K562 (cell line): ENCODE measurements around the gene SPECC1L. TPM values are rescaled to one million over a fixed set of nuclear protein-coding genes. Genes with fewer than 3 reads are reported as not detected.

Experiments used
- ATAC-seq: fragments of 200-7000 bp; cut with Tn5 transposase; 3 replicates; pipeline ENCODE4 v1.9.1; 2020; ENCODE audit warnings: moderate library complexity
- BruUV-seq: library from RNA; stranded (reverse); fragments of 400-500 nt; replicated peaks from 2 replicates; lab custom pipeline; 2021; lab: Mats Ljungman, UMichigan
- CTCF ChIA-PET: fragments of 300-600 bp; formaldehyde crosslinking; extraction: SDS; loops from one replicate; lab custom pipeline; 2021; ENCODE audit warnings: low intra/inter-chr PET ratio; lab: Yijun Ruan, JAX
- POLR2A ChIA-PET: fragments of 300-600, 350-650 bp; sonication (Branson Sonifier 250); formaldehyde crosslinking; extraction: SDS; loops from one replicate; lab custom pipeline; 2021; ENCODE audit warnings: antibody characterized with exemption, inconsistent platforms; lab: Yijun Ruan, JAX
- DNase-seq, 4 experiments: peaks; one replicate each; pipeline versions ENCODE4 v3.0.0 to v3.0.0-alpha.2; 2011 to 2018; ENCODE audit warnings: low spot score in 3 of 4, mixed read lengths in 3 of 4; ENCODE audit errors: extremely low read depth in 1 of 4
- FAIRE-seq: peaks from 2 replicates; lab custom pipeline; 2011; peaks lifted over from hg19 to GRCh38; lab: Jason Lieb, UNC
- H2AFZ ChIP-seq: 2 replicates; pipeline ENCODE4 v1.6.0; 2011; ENCODE audit warnings: low read depth, low read length, control low read depth, inconsistent platforms
- H3K27ac ChIP-seq: fragments of 200-600 bp; 3 replicates; pipeline ENCODE4 v1.8.0; 2011; ENCODE audit warnings: low read depth, mild to moderate bottlenecking, control low read depth, inconsistent platforms, low read length, moderate library complexity, mixed read lengths; ENCODE audit errors: extremely low read depth
- H3K27me3 ChIP-seq, 2 experiments: fragments of 300-600 bp in 1 of 2; 2 replicates in 1 of 2; 3 replicates in 1 of 2; pipeline versions ENCODE4 v1.6.0 to v1.8.0; 2011; ENCODE audit warnings: inconsistent platforms in 2 of 2, low read length in 2 of 2, mild to moderate bottlenecking in 1 of 2, mixed read lengths in 1 of 2, moderate library complexity in 1 of 2; ENCODE audit not compliant: control insufficient read depth in 2 of 2, insufficient read depth in 2 of 2
- H3K36me3 ChIP-seq: fragments of 300-600 bp; 3 replicates; pipeline ENCODE4 v1.8.0; 2011; ENCODE audit warnings: mild to moderate bottlenecking, low read length, inconsistent platforms; ENCODE audit not compliant: control insufficient read depth, insufficient read depth
- H3K4me1 ChIP-seq, 2 experiments: fragments of 200-600 bp in 1 of 2; replicated peaks in 1 of 2; 2 replicates in 1 of 2; 3 replicates in 1 of 2; pipeline versions ENCODE4 v1.5.1 to v1.8.0; 2011; ENCODE audit warnings: inconsistent platforms in 2 of 2, low read length in 2 of 2, mild to moderate bottlenecking in 1 of 2, mixed read lengths in 1 of 2, moderate library complexity in 1 of 2; ENCODE audit not compliant: control insufficient read depth in 2 of 2, insufficient read depth in 2 of 2
- H3K4me2 ChIP-seq: 2 replicates; pipeline ENCODE4 v1.6.1; 2011; ENCODE audit warnings: low read length, control low read depth, inconsistent platforms, mixed read lengths; ENCODE audit not compliant: insufficient read depth
- H3K4me3 ChIP-seq: fragments of 200-600 bp; sonication (generic), shearing (Covaris generic); 2 replicates; pipeline ENCODE4 v1.5.1; 2016; ENCODE audit warnings: control low read depth, inconsistent platforms
- H3K79me2 ChIP-seq: fragments of 200-600 bp; 3 replicates; pipeline ENCODE4 v1.8.0; 2011; ENCODE audit warnings: low read length, inconsistent platforms; ENCODE audit not compliant: control insufficient read depth, insufficient read depth
- H3K9ac ChIP-seq, 2 experiments: 2 replicates each; pipeline versions ENCODE4 v1.6.0 to v1.6.1; 2011; ENCODE audit warnings: low read depth in 2 of 2, low read length in 2 of 2, control low read depth in 1 of 2, inconsistent platforms in 1 of 2, mild to moderate bottlenecking in 1 of 2, mixed read lengths in 1 of 2; ENCODE audit not compliant: insufficient read depth in 1 of 2
- H3K9me1 ChIP-seq: one replicate; pipeline ENCODE4 v1.6.0; 2011; ENCODE audit warnings: inconsistent platforms, mild to moderate bottlenecking, low read length, moderate library complexity; ENCODE audit not compliant: control insufficient read depth, insufficient read depth
- H3K9me3 ChIP-seq: replicated peaks from 2 replicates; pipeline ENCODE4 v1.5.1; 2011; ENCODE audit warnings: low read depth, low read length, inconsistent platforms; ENCODE audit not compliant: control insufficient read depth, insufficient read depth
- H4K20me1 ChIP-seq: replicated peaks from 2 replicates; pipeline ENCODE4 v1.6.1; 2011; ENCODE audit warnings: low read length, inconsistent platforms, mixed read lengths; ENCODE audit not compliant: control insufficient read depth, insufficient read depth
- EWSR1 ChIP-seq: fragments of 450-650 bp; IDR thresholded peaks from 2 replicates; pipeline ENCODE4 v1.6.1; 2018; ENCODE audit warnings: borderline replicate concordance, mild to moderate bottlenecking, low read depth, moderate library complexity; ENCODE audit not compliant: partially characterized antibody
- NR4A1 ChIP-seq, 2 experiments: fragments of 250-450 bp in 1 of 2; fragments of 450-650 bp in 1 of 2; sonication (Bioruptor Pico) in 1 of 2; IDR thresholded peaks; 2 replicates each; pipeline versions ENCODE4 v1.4.0 to v1.6.1; 2016 to 2020; ENCODE audit warnings: mild to moderate bottlenecking in 2 of 2, missing compliant biosample characterization in 1 of 2, missing genetic modification characterization in 1 of 2, moderate library complexity in 1 of 2
- PTRF ChIP-seq: fragments of 450-650 bp; IDR thresholded peaks from 2 replicates; pipeline ENCODE4 v1.6.1; 2016; ENCODE audit warnings: mild to moderate bottlenecking, missing genetic modification characterization, missing compliant biosample characterization
- ZFP36 ChIP-seq: fragments of 150-350 bp; IDR thresholded peaks from 2 replicates; pipeline ENCODE4 v1.6.1; 2018; ENCODE audit warnings: low read length, low read depth; ENCODE audit not compliant: partially characterized antibody
- WGBS: fragments of 100-300 bp; shearing (Covaris generic); methylation state at CpG from one replicate; pipeline ENCODE4 v1.1.6; 2016; ENCODE audit warnings: low coverage, mixed read lengths; ENCODE audit not compliant: insufficient coverage; ENCODE audit errors: missing lambda C conversion rate; 5-methylcytosine and 5-hydroxymethylcytosine counted together
- in situ Hi-C: fragments of 300-500 bp; cut with MboI; formaldehyde crosslinking; loops from 4 replicates; pipeline ENCODE4 v1.15.0; 2018; ENCODE audit warnings: inconsistent platforms, mixed read lengths
- intact Hi-C: fragments of 100-400 bp; cut with micrococcal nuclease; formaldehyde crosslinking; loops from 2 replicates; pipeline ENCODE4 v1.14.2; 2022
- polyA plus RNA-seq, 8 experiments: library from polyadenylated mRNA; depleted of rRNA in 4 of 8; stranded (reverse) in 5 of 8; unstranded in 3 of 8; fragments of >200 nt; fragmentation: Nextera tagmentation in 2 of 8; fragmentation: Illumina TruSeq in 1 of 8; extraction: Ambion mirVana in 2 of 8; extraction: Trizol in 1 of 8; gene quantifications; 2 replicates each; pipeline versions ENCODE4 v1.2.1 to v1.2.3, GENCODE V29; 2011 to 2014; ENCODE audit warnings: inconsistent platforms in 1 of 8, missing spikeins in 1 of 8
- total RNA-seq, 7 experiments: library from RNA; depleted of rRNA in 6 of 7; stranded (reverse); fragments of >200 nt in 6 of 7; fragmentation: Illumina TruSeq in 2 of 7; extraction: Trizol in 2 of 7; gene quantifications; 2 replicates each; pipeline versions ENCODE4 v1.2.1 to v1.2.3, GENCODE V29; 2011 to 2021; ENCODE audit warnings: low replicate concordance in 1 of 7
- TF ChIP-seq, protein P1 (sequence below), 2 experiments: fragments of 450-650 bp in 1 of 2; sonication (generic) in 1 of 2; formaldehyde crosslinking in 1 of 2; IDR thresholded peaks in 1 of 2; conservative IDR thresholded peaks in 1 of 2; 2 replicates each; pipeline versions ENCODE4 v1.6.1 to v1.8.1; 2016 to 2023; ENCODE audit warnings: mild to moderate bottlenecking in 2 of 2, moderate library complexity in 2 of 2, inconsistent platforms in 1 of 2, missing genetic modification reagents in 1 of 2
- TF ChIP-seq, protein P2 (sequence below): fragments of 450-650 bp; IDR thresholded peaks from 2 replicates; pipeline ENCODE4 v1.6.1; 2016

SPECC1L gene
- total and polyA plus RNA-seq, 9 of the 15 experiments (the other 6 are each of a cell fraction or from before 2014, with no cell fraction given) = 1.4 to 27.9 (median 14.5) TPM

DNA sequence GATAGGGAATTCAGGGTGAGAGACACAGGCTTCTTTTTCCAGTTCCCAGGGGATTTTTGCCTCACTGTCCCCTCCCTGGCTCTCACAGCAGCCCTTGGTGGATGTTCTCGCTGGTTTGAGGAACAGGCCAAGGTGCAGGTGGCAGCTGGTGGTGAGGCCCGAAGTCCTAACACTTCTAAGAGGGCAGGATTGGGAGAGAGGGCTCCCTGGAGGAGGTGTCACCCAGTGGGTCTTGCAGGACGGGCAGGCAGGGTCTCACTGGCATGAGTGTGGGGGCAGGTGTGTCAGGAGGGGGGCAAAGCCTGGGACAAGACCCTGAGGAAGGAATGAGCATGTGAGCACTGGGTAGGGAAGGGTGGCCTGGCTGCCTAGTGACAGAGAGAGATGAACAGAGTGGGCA lies 165.9 kb downstream of the SPECC1L start:
- Histone ChIP-seq H3K9me1 (no peaks in the 10 kb centered on the region), H4K20me1 (0 out of 2 replicates have a peak, but pooled peaks cover 2% of the 10 kb centered on the region), H3K4me3 (no peak overlapping the region), H3K27me3 (peaks cover 0 to 4% of the 10 kb centered on the region in 2 experiments; a peak in 1 of 5 replicates), H3K36me3 (no peaks in the 10 kb centered on the region), H3K9me3 (no peaks in the 10 kb centered on the region), H2AFZ (no peak overlapping the region), H3K79me2 (no peaks in the 10 kb centered on the region), H3K9ac (no peak overlapping the region), H3K27ac (no peak overlapping the region), H3K4me2 (no peak overlapping the region), H3K4me1 (peaks cover 0 to 29% of the 10 kb centered on the region in 2 experiments; a peak in 3 of 5 replicates)
- WGBS = 14% methylated on average over 3 of the region's 3 CpGs
- BruUV-seq = no TSS peak
- ChIA-PET POLR2A (interaction anchor here (0.5 to 1.9 kb wide), 2 partner anchors 9 to 42 kb away, joined by 4 to 11 read pairs; no protein-coding TSS in a partner anchor), CTCF (no interaction called here)
- in situ Hi-C loops (no loop called here), intact Hi-C loops (no loop called here)
- FAIRE-seq = no peak
- TF ChIP-seq ZFP36 = peak; percentile 48
- TF ChIP-seq, protein P1, sequence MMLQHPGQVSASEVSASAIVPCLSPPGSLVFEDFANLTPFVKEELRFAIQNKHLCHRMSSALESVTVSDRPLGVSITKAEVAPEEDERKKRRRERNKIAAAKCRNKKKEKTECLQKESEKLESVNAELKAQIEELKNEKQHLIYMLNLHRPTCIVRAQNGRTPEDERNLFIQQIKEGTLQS (IDR thresholded peaks at IDR 0.05) = no peak
- TF ChIP-seq, protein P1 (CRISPR knock-in tag; conservative IDR thresholded peaks at IDR 0.05) = no peak
- no peak for TF ChIP-seq NR4A1 (CRISPR knock-in tag; IDR thresholded peaks at IDR 0.05)
- no peak for TF ChIP-seq NR4A1 (tag; IDR thresholded peaks at IDR 0.05)
- TF ChIP-seq, protein P2, sequence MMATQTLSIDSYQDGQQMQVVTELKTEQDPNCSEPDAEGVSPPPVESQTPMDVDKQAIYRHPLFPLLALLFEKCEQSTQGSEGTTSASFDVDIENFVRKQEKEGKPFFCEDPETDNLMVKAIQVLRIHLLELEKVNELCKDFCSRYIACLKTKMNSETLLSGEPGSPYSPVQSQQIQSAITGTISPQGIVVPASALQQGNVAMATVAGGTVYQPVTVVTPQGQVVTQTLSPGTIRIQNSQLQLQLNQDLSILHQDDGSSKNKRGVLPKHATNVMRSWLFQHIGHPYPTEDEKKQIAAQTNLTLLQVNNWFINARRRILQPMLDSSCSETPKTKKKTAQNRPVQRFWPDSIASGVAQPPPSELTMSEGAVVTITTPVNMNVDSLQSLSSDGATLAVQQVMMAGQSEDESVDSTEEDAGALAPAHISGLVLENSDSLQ = no peak
- no peak for TF ChIP-seq PTRF (tag)
- no peak for TF ChIP-seq EWSR1
- no peak for ATAC-seq
- no peak for DNase-seq
